ENCODE data around the gene NF2.
"Not testable (repeated sequence)": the region's sequence is repeated elsewhere in the genome, so short reads cannot be mapped to it uniquely, and the experiment has no call there.

Gene NF2

GRCh38 chr22:29603358-29604075 lies at the start of gene NF2:
Gene NF2 (plus strand): TSS chr22:29603633. CDS start chr22:29603999, 366 bp downstream.
- Histone ChIP-seq H3K9ac (ENCODE audit: low read length) (peak within 1 kb of the TSS; percentile 82), H3K36me3 (ENCODE audit: control insufficient read depth, insufficient read depth, low read length) (no peaks in the 10 kb centered on the region), H3K9me3 (ENCODE audit: control insufficient read depth, insufficient read depth, low read depth, low read length) (no peaks in the 10 kb centered on the region), H3K4me3 (ENCODE audit: low read depth, low read length) (peak within 1 kb of the TSS; percentile 90), H3K4me1 (ENCODE audit: control insufficient read depth, insufficient read depth, low read length) (peaks cover 28% of the 10 kb centered on the region), H3K27ac (ENCODE audit: low read depth, low read length) (peak within 1 kb of the TSS; percentile 68; the same call in 1 of the 2 replicates), H3K27me3 (ENCODE audit: control insufficient read depth, insufficient read depth, low read length) (no peaks in the 10 kb centered on the region)

GRCh38 chr22:29555065-29555644 lies 48.3 kb upstream of the NF2 start:
- no peak overlapping the region for H3K27ac ChIP-seq (ENCODE audit: low read depth, low read length)
- no peak overlapping the region for H3K9ac ChIP-seq (ENCODE audit: low read length)
- H3K36me3 ChIP-seq (ENCODE audit: control insufficient read depth, insufficient read depth, low read length), result peaks cover 59% of the 10 kb centered on the region

GRCh38 chr22:29559030-29559429 lies 44.4 kb upstream of the NF2 start:
- H3K4me3 ChIP-seq (ENCODE audit: low read depth, low read length), result no peak overlapping the region
- no peaks in the 10 kb centered on the region for H3K27me3 ChIP-seq (ENCODE audit: control insufficient read depth, insufficient read depth, low read length)
- H3K9me3 ChIP-seq (ENCODE audit: control insufficient read depth, insufficient read depth, low read depth, low read length), result no peaks in the 10 kb centered on the region
- H3K4me1 ChIP-seq (ENCODE audit: control insufficient read depth, insufficient read depth, low read length), result no peaks in the 10 kb centered on the region
- no peak overlapping the region for H3K27ac ChIP-seq (ENCODE audit: low read depth, low read length)
- no peak overlapping the region for H3K9ac ChIP-seq (ENCODE audit: low read length)
- peaks cover 83% of the 10 kb centered on the region for H3K36me3 ChIP-seq (ENCODE audit: control insufficient read depth, insufficient read depth, low read length)

More at GRCh38 chr22:29555065-29555644, 48.3 kb upstream of the NF2 start:
- Histone ChIP-seq H3K4me1 (ENCODE audit: control insufficient read depth, insufficient read depth, low read length) (no peaks in the 10 kb centered on the region), H3K9me3 (ENCODE audit: control insufficient read depth, insufficient read depth, low read depth, low read length) (no peaks in the 10 kb centered on the region; the same call in 1 of the 2 replicates), H3K27me3 (ENCODE audit: control insufficient read depth, insufficient read depth, low read length) (no peaks in the 10 kb centered on the region), H3K4me3 (ENCODE audit: low read depth, low read length) (no peak overlapping the region)

GRCh38 chr22:29559853-29560252 lies 43.6 kb upstream of the NF2 start:
- Histone ChIP-seq H3K27me3 (ENCODE audit: control insufficient read depth, insufficient read depth, low read length) (no peaks in the 10 kb centered on the region), H3K4me3 (ENCODE audit: low read depth, low read length) (no peak overlapping the region), H3K36me3 (ENCODE audit: control insufficient read depth, insufficient read depth, low read length) (peaks cover 86% of the 10 kb centered on the region), H3K27ac (ENCODE audit: low read depth, low read length) (no peak overlapping the region), H3K9me3 (ENCODE audit: control insufficient read depth, insufficient read depth, low read depth, low read length) (no peaks in the 10 kb centered on the region), H3K9ac (ENCODE audit: low read length) (no peak overlapping the region), H3K4me1 (ENCODE audit: control insufficient read depth, insufficient read depth, low read length) (no peaks in the 10 kb centered on the region)

- Histone ChIP-seq H3K27me3 (ENCODE audit: control insufficient read depth, insufficient read depth, low read length) (no peaks in the 10 kb centered on the region), H3K36me3 (ENCODE audit: control insufficient read depth, insufficient read depth, low read length) (peaks cover 83% of the 10 kb centered on the region), H3K27ac (ENCODE audit: low read depth, low read length) (no peak overlapping the region), H3K9me3 (ENCODE audit: control insufficient read depth, insufficient read depth, low read depth, low read length) (no peaks in the 10 kb centered on the region), H3K9ac (ENCODE audit: low read length) (no peak overlapping the region), H3K4me3 (ENCODE audit: low read depth, low read length) (no peak overlapping the region), H3K4me1 (ENCODE audit: control insufficient read depth, insufficient read depth, low read length) (no peaks in the 10 kb centered on the region)
Observed at GRCh38 chr22:29563652-29564460, 39.6 kb upstream of the NF2 start.

GRCh38 chr22:29566513-29566912 lies 36.9 kb upstream of the NF2 start:
- H3K4me1 ChIP-seq (ENCODE audit: control insufficient read depth, insufficient read depth, low read length); H3K4me3 ChIP-seq (ENCODE audit: low read depth, low read length); H3K27ac ChIP-seq (ENCODE audit: low read depth, low read length); H3K9me3 ChIP-seq (ENCODE audit: control insufficient read depth, insufficient read depth, low read depth, low read length); H3K27me3 ChIP-seq (ENCODE audit: control insufficient read depth, insufficient read depth, low read length); H3K9ac ChIP-seq (ENCODE audit: low read length): not testable (repeated sequence)
- peaks cover 83% of the 10 kb centered on the region for H3K36me3 ChIP-seq (ENCODE audit: control insufficient read depth, insufficient read depth, low read length)

GRCh38 chr22:29567338-29567737 lies 36.1 kb upstream of the NF2 start:
- H3K4me3 ChIP-seq (ENCODE audit: low read depth, low read length), result no peak overlapping the region
- no peaks in the 10 kb centered on the region for H3K9me3 ChIP-seq (ENCODE audit: control insufficient read depth, insufficient read depth, low read depth, low read length)
- peaks cover 75% of the 10 kb centered on the region for H3K36me3 ChIP-seq (ENCODE audit: control insufficient read depth, insufficient read depth, low read length)

GRCh38 chr22:29569011-29569678 lies 34.3 kb upstream of the NF2 start:
- Histone ChIP-seq H3K36me3 (ENCODE audit: control insufficient read depth, insufficient read depth, low read length) (peaks cover 65% of the 10 kb centered on the region), H3K4me3 (ENCODE audit: low read depth, low read length) (no peak overlapping the region), H3K4me1 (ENCODE audit: control insufficient read depth, insufficient read depth, low read length) (no peaks in the 10 kb centered on the region), H3K27ac (ENCODE audit: low read depth, low read length) (no peak overlapping the region), H3K27me3 (ENCODE audit: control insufficient read depth, insufficient read depth, low read length) (no peaks in the 10 kb centered on the region), H3K9ac (ENCODE audit: low read length) (no peak overlapping the region), H3K9me3 (ENCODE audit: control insufficient read depth, insufficient read depth, low read depth, low read length) (no peaks in the 10 kb centered on the region)

More at GRCh38 chr22:29567338-29567737, 36.1 kb upstream of the NF2 start:
- Histone ChIP-seq H3K9ac (ENCODE audit: low read length) (no peak overlapping the region), H3K4me1 (ENCODE audit: control insufficient read depth, insufficient read depth, low read length) (no peaks in the 10 kb centered on the region), H3K27me3 (ENCODE audit: control insufficient read depth, insufficient read depth, low read length) (no peaks in the 10 kb centered on the region), H3K27ac (ENCODE audit: low read depth, low read length) (no peak overlapping the region)

- no peaks in the 10 kb centered on the region for H3K27me3 ChIP-seq (ENCODE audit: control insufficient read depth, insufficient read depth, low read length)
- H3K4me3 ChIP-seq (ENCODE audit: low read depth, low read length), result no peak overlapping the region
- H3K9ac ChIP-seq (ENCODE audit: low read length), result no peak overlapping the region
- H3K9me3 ChIP-seq (ENCODE audit: control insufficient read depth, insufficient read depth, low read depth, low read length), result no peaks in the 10 kb centered on the region
- no peaks in the 10 kb centered on the region for H3K4me1 ChIP-seq (ENCODE audit: control insufficient read depth, insufficient read depth, low read length)
- H3K36me3 ChIP-seq (ENCODE audit: control insufficient read depth, insufficient read depth, low read length), result peaks cover 52% of the 10 kb centered on the region
- H3K27ac ChIP-seq (ENCODE audit: low read depth, low read length), result no peak overlapping the region
Observed at GRCh38 chr22:29570456-29570855, 33.0 kb upstream of the NF2 start.

GRCh38 chr22:29570912-29571549 lies 32.4 kb upstream of the NF2 start:
- Histone ChIP-seq H3K36me3 (ENCODE audit: control insufficient read depth, insufficient read depth, low read length) (peaks cover 47% of the 10 kb centered on the region), H3K4me3 (ENCODE audit: low read depth, low read length) (no peak overlapping the region), H3K4me1 (ENCODE audit: control insufficient read depth, insufficient read depth, low read length) (no peaks in the 10 kb centered on the region), H3K27me3 (ENCODE audit: control insufficient read depth, insufficient read depth, low read length) (no peaks in the 10 kb centered on the region), H3K9me3 (ENCODE audit: control insufficient read depth, insufficient read depth, low read depth, low read length) (no peaks in the 10 kb centered on the region), H3K9ac (ENCODE audit: low read length) (no peak overlapping the region), H3K27ac (ENCODE audit: low read depth, low read length) (no peak overlapping the region)

Data from HUES6 (cell line).